22Rv1 (cell line): ENCODE results near the gene SCUBE2.

ENCODE experiments used
- CTCF ChIP-seq: fragments of 450-650 bp; IDR thresholded peaks from 2 replicates; pipeline ENCODE4 v1.5.1; 2017; ENCODE audit warnings: mild to moderate bottlenecking
- ZFX ChIP-seq: fragments of 450-650 bp; IDR thresholded peaks from 2 replicates; pipeline ENCODE4 v1.6.1; 2017; ENCODE audit warnings: antibody characterized with exemption, borderline replicate concordance

- no peak for TF ChIP-seq CTCF
- TF ChIP-seq ZFX, result no peak
Observed at GRCh38 chr11:8985462-8985861, 105.9 kb downstream of the SCUBE2 start.
